HCT116 (cell line): ENCODE data around the gene AMBRA1.

Experiments used
- CTCF ChIP-seq, 3 experiments: fragments of 200-600 bp in 1 of 3; sonication (generic) in 1 of 3; IDR thresholded peaks in 2 of 3; conservative IDR thresholded peaks in 1 of 3; 2 replicates each; pipeline ENCODE4 v1.5.1; 2012 to 2017; ENCODE audit warnings: low read depth in 2 of 3, low read length in 2 of 3, antibody characterized with exemption in 1 of 3, borderline replicate concordance in 1 of 3, control low read depth in 1 of 3, mild to moderate bottlenecking in 1 of 3, mixed read lengths in 1 of 3, mixed run types in 1 of 3, moderate library complexity in 1 of 3; ENCODE audit not compliant: insufficient read depth in 1 of 3
- MAX ChIP-seq: IDR thresholded peaks from 2 replicates; pipeline ENCODE4 v1.6.1; 2012
- POLR2AphosphoS5 ChIP-seq: IDR thresholded peaks from 2 replicates; pipeline ENCODE4 v1.6.1; 2011; ENCODE audit warnings: mild to moderate bottlenecking, low read depth, low read length, moderate library complexity
- RAD21 ChIP-seq: IDR thresholded peaks from 2 replicates; pipeline ENCODE4 v1.6.1; 2012; ENCODE audit warnings: low read depth, mild to moderate bottlenecking
- REST ChIP-seq: IDR thresholded peaks from 2 replicates; pipeline ENCODE4 v1.6.1; 2012; ENCODE audit warnings: low read depth
- SRF ChIP-seq: IDR thresholded peaks from 2 replicates; pipeline ENCODE4 v1.6.1; 2012; ENCODE audit warnings: low read depth

GRCh38 chr11:46537121-46537520, 56.7 kb downstream of the AMBRA1 start:
- TF ChIP-seq CTCF (IDR thresholded peaks at IDR 0.05 in 2 of 3, conservative IDR thresholded peaks at IDR 0.05 in 1 of 3; ENCODE audit: borderline replicate concordance in 1 of 3, insufficient read depth in 1 of 3, low read depth in 2 of 3, low read length in 2 of 3), result peak in 2 of 3 experiments; percentile 19 to 22; a peak in 3 of 6 replicates
- no peak for TF ChIP-seq POLR2AphosphoS5
- no peak for TF ChIP-seq RAD21
- no peak for TF ChIP-seq SRF
- TF ChIP-seq REST, result no peak
- TF ChIP-seq MAX, result no peak
